Forelimb muscle (tissue), 1 donor: ENCODE results near the gene GPC6. TPM values are rescaled to one million over a fixed set of nuclear protein-coding genes. Genes with fewer than 3 reads are reported as not detected.

Experiments used
- DNase-seq: peaks from one replicate; pipeline ENCODE4 v3.0.0-alpha.2; 2013; ENCODE audit warnings: low read depth
- polyA plus RNA-seq: library from polyadenylated mRNA; unstranded; fragments of 120-200 nt; gene quantifications from one replicate; pipeline ENCODE4 v1.2.1, GENCODE V29; 2013; ENCODE audit not compliant: insufficient read length

Gene GPC6
- polyA plus RNA-seq, 1 donor = 8.2 TPM

GRCh38 chr13:93673885-93674284, 447.3 kb downstream of the GPC6 start:
- DNase-seq = no peak

- DNase-seq = no peak
Measured at GRCh38 chr13:93674337-93674755, 447.7 kb downstream of the GPC6 start.

GRCh38 chr13:93680329-93680728, 453.7 kb downstream of the GPC6 start:
- DNase-seq = no peak

GRCh38 chr13:93685900-93686299, 459.3 kb downstream of the GPC6 start:
- DNase-seq = no peak

- no peak for DNase-seq
Measured at GRCh38 chr13:93686399-93686798, 459.8 kb downstream of the GPC6 start.

GRCh38 chr13:93687261-93687660, 460.7 kb downstream of the GPC6 start:
- no peak for DNase-seq

- no peak for DNase-seq
Measured at GRCh38 chr13:93689333-93689732, 462.7 kb downstream of the GPC6 start.

- peak; percentile 39 for DNase-seq
Measured at GRCh38 chr13:93690139-93690538, 463.5 kb downstream of the GPC6 start.

- DNase-seq = no peak
Measured at GRCh38 chr13:93698016-93698613, 471.5 kb downstream of the GPC6 start.

- no peak for DNase-seq
Measured at GRCh38 chr13:93700115-93700514, 473.5 kb downstream of the GPC6 start.

GRCh38 chr13:93708308-93709075, 481.9 kb downstream of the GPC6 start:
- no peak for DNase-seq

GRCh38 chr13:93709506-93710244, 483.1 kb downstream of the GPC6 start:
- DNase-seq = peak; percentile 40

GRCh38 chr13:93714171-93714570, 487.6 kb downstream of the GPC6 start:
- DNase-seq = no peak

- no peak for DNase-seq
Measured at GRCh38 chr13:93715866-93716265, 489.3 kb downstream of the GPC6 start.

- no peak for DNase-seq
Measured at GRCh38 chr13:93716623-93717022, 490.0 kb downstream of the GPC6 start.

- no peak for DNase-seq
Measured at GRCh38 chr13:93721483-93721882, 494.9 kb downstream of the GPC6 start.

- no peak for DNase-seq
Measured at GRCh38 chr13:93723316-93723715, 496.7 kb downstream of the GPC6 start.

- DNase-seq = no peak
Measured at GRCh38 chr13:93724187-93724586, 497.6 kb downstream of the GPC6 start.

- peak; percentile 45 for DNase-seq
Measured at GRCh38 chr13:93726173-93726957, 499.8 kb downstream of the GPC6 start.

- no peak for DNase-seq
Measured at GRCh38 chr13:93727211-93728141, 500.9 kb downstream of the GPC6 start.

GRCh38 chr13:93729383-93729782, 502.8 kb downstream of the GPC6 start:
- DNase-seq = no peak
